Prostate gland (tissue), 2 donors: ENCODE data around the gene GNG14. TPM values are rescaled to one million over a fixed set of nuclear protein-coding genes. Genes with fewer than 3 reads are reported as not detected.
A peak's percentile ranks its signal among the peaks of the same experiment; 100 is the strongest.

ENCODE experiments used
- DNase-seq: peaks from one replicate; pipeline ENCODE4 v3.0.0-alpha.2; 2019; ENCODE audit warnings: low spot score
- H3K27ac ChIP-seq, 2 donors: fragments of 200-600 bp; sonication (generic); 2 replicates each; pipeline ENCODE4 v1.5.1; 2017 to 2019
- H3K27me3 ChIP-seq: fragments of 200-600 bp; sonication (generic); replicated peaks from 2 replicates; pipeline ENCODE4 v1.5.1; 2019; ENCODE audit not compliant: insufficient read depth
- H3K36me3 ChIP-seq, 2 donors: fragments of 200-600 bp; sonication (generic); 1 replicate in 1 of 2; 2 replicates in 1 of 2; pipeline versions ENCODE4 v1.5.1 to v1.8.1; 2017 to 2019
- H3K4me1 ChIP-seq: fragments of 200-600 bp; sonication (generic); replicated peaks from 2 replicates; pipeline ENCODE4 v1.5.1; 2019
- H3K4me3 ChIP-seq, 2 donors: fragments of 200-600 bp; sonication (generic); 2 replicates each; pipeline ENCODE4 v1.5.1; 2017 to 2019
- H3K9me3 ChIP-seq: fragments of 200-600 bp; sonication (generic); 2 replicates; pipeline ENCODE4 v1.5.1; 2017
- POLR2A ChIP-seq: fragments of 450-650 bp; IDR thresholded peaks from one replicate; pipeline ENCODE4 v1.6.1; 2016; ENCODE audit warnings: antibody characterized with exemption, mild to moderate bottlenecking
- POLR2AphosphoS5 ChIP-seq: sonication (generic); formaldehyde crosslinking; IDR thresholded peaks from one replicate; pipeline ENCODE4 v1.6.1; 2017; ENCODE audit warnings: antibody characterized with exemption
- WGBS: methylation state at CpG from one replicate; pipeline ENCODE4 v1.1.5; 2018; 5-methylcytosine and 5-hydroxymethylcytosine counted together
- intact Hi-C: fragments of 100-400 bp; cut with DNase I; formaldehyde crosslinking; loops from one replicate; pipeline ENCODE4 v1.14.2; 2022
- total RNA-seq, 2 donors: library from RNA; depleted of rRNA; stranded (reverse); fragments of >200 nt; gene quantifications; one replicate each; pipeline ENCODE4 v1.1.0, GENCODE V29; 2016
- TF ChIP-seq, protein P1 (sequence below), 4 experiments: fragments of 200-600 bp in 2 of 4; fragments of 450-650 bp in 2 of 4; sonication (generic) in 2 of 4; IDR thresholded peaks; 1 replicate in 3 of 4; 2 replicates in 1 of 4; pipeline ENCODE4 v1.5.1; 2016 to 2019; ENCODE audit warnings: antibody characterized with exemption in 4 of 4, mild to moderate bottlenecking in 2 of 4, moderate library complexity in 2 of 4

The GNG14 gene
- total RNA-seq, 2 donors from 2014 or later, result not detected

- no peaks in the 10 kb centered on the region for H3K27me3 ChIP-seq
- no peak for DNase-seq
- H3K36me3 ChIP-seq, result no peaks in the 10 kb centered on the region
- H3K4me1 ChIP-seq, result peaks cover 5% of the 10 kb centered on the region
- H3K4me3 ChIP-seq, result peak overlapping the region; percentile 12 to 20
- no peaks in the 10 kb centered on the region for H3K9me3 ChIP-seq
- WGBS, result 20% methylated on average over 26 of the region's 29 CpGs
- no peak overlapping the region for H3K27ac ChIP-seq
- TF ChIP-seq, protein P1, sequence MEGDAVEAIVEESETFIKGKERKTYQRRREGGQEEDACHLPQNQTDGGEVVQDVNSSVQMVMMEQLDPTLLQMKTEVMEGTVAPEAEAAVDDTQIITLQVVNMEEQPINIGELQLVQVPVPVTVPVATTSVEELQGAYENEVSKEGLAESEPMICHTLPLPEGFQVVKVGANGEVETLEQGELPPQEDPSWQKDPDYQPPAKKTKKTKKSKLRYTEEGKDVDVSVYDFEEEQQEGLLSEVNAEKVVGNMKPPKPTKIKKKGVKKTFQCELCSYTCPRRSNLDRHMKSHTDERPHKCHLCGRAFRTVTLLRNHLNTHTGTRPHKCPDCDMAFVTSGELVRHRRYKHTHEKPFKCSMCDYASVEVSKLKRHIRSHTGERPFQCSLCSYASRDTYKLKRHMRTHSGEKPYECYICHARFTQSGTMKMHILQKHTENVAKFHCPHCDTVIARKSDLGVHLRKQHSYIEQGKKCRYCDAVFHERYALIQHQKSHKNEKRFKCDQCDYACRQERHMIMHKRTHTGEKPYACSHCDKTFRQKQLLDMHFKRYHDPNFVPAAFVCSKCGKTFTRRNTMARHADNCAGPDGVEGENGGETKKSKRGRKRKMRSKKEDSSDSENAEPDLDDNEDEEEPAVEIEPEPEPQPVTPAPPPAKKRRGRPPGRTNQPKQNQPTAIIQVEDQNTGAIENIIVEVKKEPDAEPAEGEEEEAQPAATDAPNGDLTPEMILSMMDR (IDR thresholded peaks at IDR 0.05), result peak in 1 of 4 experiments; percentile 29
- no peak for TF ChIP-seq POLR2AphosphoS5
- intact Hi-C loops, result no loop called here
Measured at GRCh38 chr19:12648088-12648487, 39.7 kb upstream of the GNG14 start.

GRCh38 chr19:12649941-12650340, 37.9 kb upstream of the GNG14 start:
- peaks cover 5% of the 10 kb centered on the region for H3K4me1 ChIP-seq
- TF ChIP-seq, protein P1 (IDR thresholded peaks at IDR 0.05), result no peak
- TF ChIP-seq POLR2AphosphoS5 (no peak), POLR2A (no peak)
- DNase-seq, result no peak
- H3K9me3 ChIP-seq, result no peaks in the 10 kb centered on the region
- no peaks in the 10 kb centered on the region for H3K36me3 ChIP-seq
- intact Hi-C loops, result no loop called here
- H3K27ac ChIP-seq, result no peak overlapping the region
- H3K27me3 ChIP-seq, result no peaks in the 10 kb centered on the region
- WGBS, result 96% methylated on average over 10 of the region's 10 CpGs
- no peak overlapping the region for H3K4me3 ChIP-seq

- Histone ChIP-seq H3K4me3 (no peak overlapping the region), H3K36me3 (no peaks in the 10 kb centered on the region), H3K27me3 (no peaks in the 10 kb centered on the region), H3K4me1 (peaks cover 5% of the 10 kb centered on the region), H3K9me3 (no peaks in the 10 kb centered on the region), H3K27ac (no peak overlapping the region)
- intact Hi-C loops, result no loop called here
- DNase-seq, result no peak
- 93% methylated on average over 6 of the region's 6 CpGs for WGBS
- TF ChIP-seq, protein P1 (IDR thresholded peaks at IDR 0.05), result no peak
- no peak for TF ChIP-seq POLR2AphosphoS5
- no peak for TF ChIP-seq POLR2A
Measured at GRCh38 chr19:12652219-12652618, 35.6 kb upstream of the GNG14 start.

- no peaks in the 10 kb centered on the region for H3K36me3 ChIP-seq
- intact Hi-C loops, result no loop called here
- no peak for DNase-seq
Measured at GRCh38 chr19:12655546-12655945, 32.3 kb upstream of the GNG14 start.

More at GRCh38 chr19:12655546-12655945, 32.3 kb upstream of the GNG14 start:
- 95% methylated on average over 8 of the region's 8 CpGs for WGBS
- TF ChIP-seq, protein P1 (IDR thresholded peaks at IDR 0.05), result no peak
- TF ChIP-seq POLR2AphosphoS5 (no peak), POLR2A (no peak)
- H3K27ac ChIP-seq, result no peak overlapping the region
- H3K4me1 ChIP-seq, result no peaks in the 10 kb centered on the region
- no peaks in the 10 kb centered on the region for H3K27me3 ChIP-seq
- H3K4me3 ChIP-seq, result no peak overlapping the region
- H3K9me3 ChIP-seq, result no peaks in the 10 kb centered on the region
